Epithelial cell of proximal tubule (primary cell): ENCODE measurements around the gene APOBEC4. TPM values are rescaled to one million over a fixed set of nuclear protein-coding genes. Genes with fewer than 3 reads are reported as not detected.

Experiments used
- DNase-seq: peaks from one replicate; pipeline ENCODE4 v3.0.0-alpha.2; 2011; ENCODE audit warnings: low read depth
- H3K4me3 ChIP-seq: 2 replicates; pipeline ENCODE4 v1.5.1; 2011; ENCODE audit warnings: low read depth, mild to moderate bottlenecking, low read length
- CTCF ChIP-seq: conservative IDR thresholded peaks from 2 replicates; pipeline ENCODE4 v1.5.1; 2012; ENCODE audit warnings: low read depth, mild to moderate bottlenecking, low read length
- total RNA-seq: library from RNA; depleted of rRNA; stranded (reverse); fragments of >200 nt; gene quantifications from 2 replicates; pipeline ENCODE4 v1.2.3, GENCODE V29; 2015

Gene APOBEC4
- total RNA-seq, 1 donor from 2014 or later = not detected

- TF ChIP-seq CTCF = no peak
- DNase-seq = no peak
- H3K4me3 ChIP-seq = no peak overlapping the region
These were observed 56.6 kb downstream of the APOBEC4 start for GRCh38 chr1:183596500-183596899.

Other genes starting within 250 kb of the APOBEC4 start
- gene NMNAT2, start 234.9 kb downstream of the APOBEC4 start, total RNA-seq = 0.52 and 0.65 TPM in 2 replicates
- 7.0 and 8.5 TPM in 2 replicates for gene SMG7, start 180.8 kb downstream of the APOBEC4 start, total RNA-seq
- gene NCF2, start 62.9 kb downstream of the APOBEC4 start, total RNA-seq = 25.6 and 32.0 TPM in 2 replicates
- gene ARPC5, start 17.5 kb downstream of the APOBEC4 start, total RNA-seq = 94.4 and 127 TPM in 2 replicates
- 1.6 and 2.8 TPM in 2 replicates for gene RGL1, start 151.8 kb upstream of the APOBEC4 start, total RNA-seq